Endothelial cell of umbilical vein (primary cell): ENCODE data around the gene TESMIN.

Source experiments
- CTCF ChIP-seq, 2 donors: IDR thresholded peaks; 1 replicate in 1 of 2; 2 replicates in 1 of 2; pipeline ENCODE4 v1.5.1; 2011; ENCODE audit warnings: low read length in 2 of 2, mild to moderate bottlenecking in 2 of 2, moderate library complexity in 2 of 2, control low read depth in 1 of 2, inconsistent platforms in 1 of 2, low read depth in 1 of 2; ENCODE audit not compliant: insufficient read depth in 1 of 2; ENCODE audit errors: extremely low read depth in 1 of 2
- EZH2 ChIP-seq: IDR thresholded peaks from 2 replicates; pipeline ENCODE4 v1.6.1; 2012; ENCODE audit warnings: borderline replicate concordance, low read depth, mild to moderate bottlenecking, moderate library complexity, low read length, inconsistent platforms; ENCODE audit not compliant: severe bottlenecking
- FOS ChIP-seq: IDR thresholded peaks from 2 replicates; pipeline ENCODE4 v1.6.1; 2011; ENCODE audit warnings: mild to moderate bottlenecking, low read length, moderate library complexity, borderline replicate concordance; ENCODE audit not compliant: insufficient read depth
- JUN ChIP-seq: IDR thresholded peaks from 2 replicates; pipeline ENCODE4 v1.6.1; 2011; ENCODE audit warnings: borderline replicate concordance, low read depth; ENCODE audit not compliant: insufficient read length, insufficient read depth
- MAX ChIP-seq: IDR thresholded peaks from 2 replicates; pipeline ENCODE4 v1.6.1; 2011; ENCODE audit not compliant: insufficient read depth, insufficient read length
- MYC ChIP-seq: IDR thresholded peaks from one replicate; pipeline ENCODE4 v1.6.1; 2011; ENCODE audit warnings: mild to moderate bottlenecking, low read depth, low read length
- POLR2A ChIP-seq: IDR thresholded peaks from 2 replicates; pipeline ENCODE4 v1.6.1; 2012; ENCODE audit warnings: low read depth, mild to moderate bottlenecking, control low read depth, low read length
- POLR2AphosphoS5 ChIP-seq: IDR thresholded peaks from 2 replicates; pipeline ENCODE4 v1.6.1; 2012; ENCODE audit warnings: low read depth, mild to moderate bottlenecking, control low read depth, low read length, moderate library complexity; ENCODE audit not compliant: insufficient read depth

- no peak for TF ChIP-seq POLR2AphosphoS5
- TF ChIP-seq CTCF (IDR thresholded peaks at IDR 0.05; ENCODE audit: extremely low read depth in 1 of 2, insufficient read depth in 1 of 2, low read depth in 1 of 2, low read length in 2 of 2), result no peak
- TF ChIP-seq EZH2, result no peak
- no peak for TF ChIP-seq POLR2A
- TF ChIP-seq JUN, result no peak
- TF ChIP-seq MAX, result no peak
- no peak for TF ChIP-seq MYC
- TF ChIP-seq FOS, result no peak
These were observed 62.4 kb downstream of the TESMIN start for GRCh38 chr11:68688881-68689280.
